ENCODE data around the gene CLEC20A. TPM values are rescaled to one million over a fixed set of nuclear protein-coding genes. Genes with fewer than 3 reads are reported as not detected.

Gene CLEC20A
- polyA plus RNA-seq, 1 donor (not counting 4 experiments of a cell fraction or from before 2014, with no cell fraction given), result not detected

DNA sequence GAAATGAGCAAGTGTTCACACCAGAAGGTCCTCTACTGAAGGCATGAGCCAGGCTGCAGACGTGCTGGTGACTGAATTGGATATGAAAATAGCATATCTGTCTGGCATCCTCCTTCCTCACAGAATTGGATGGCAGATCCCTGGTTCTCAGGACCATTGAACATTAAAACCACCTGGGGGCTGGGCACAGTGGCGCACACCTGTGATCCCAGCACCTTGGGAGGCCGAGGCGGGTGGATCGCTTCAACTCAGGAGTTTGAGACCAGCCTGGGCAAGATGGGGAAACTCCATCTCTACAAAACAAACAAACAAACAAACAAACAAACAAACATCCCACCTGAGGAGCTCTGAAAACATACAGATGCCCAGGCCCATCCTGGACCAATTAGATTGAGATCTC is 39.6 kb upstream of the CLEC20A start:
- no peaks in the 10 kb centered on the region for H3K79me2 ChIP-seq (ENCODE audit: control insufficient read depth, insufficient read depth, low read length)
- H3K4me1 ChIP-seq (ENCODE audit: control insufficient read depth, extremely low read depth, insufficient read depth, low read length), result peaks cover 39% of the 10 kb centered on the region
- H3K36me3 ChIP-seq (ENCODE audit: control insufficient read depth in 2 of 2, extremely low read depth in 1 of 2, insufficient read depth in 2 of 2, low read length in 2 of 2), result no peaks in the 10 kb centered on the region
- TF ChIP-seq, protein P1, sequence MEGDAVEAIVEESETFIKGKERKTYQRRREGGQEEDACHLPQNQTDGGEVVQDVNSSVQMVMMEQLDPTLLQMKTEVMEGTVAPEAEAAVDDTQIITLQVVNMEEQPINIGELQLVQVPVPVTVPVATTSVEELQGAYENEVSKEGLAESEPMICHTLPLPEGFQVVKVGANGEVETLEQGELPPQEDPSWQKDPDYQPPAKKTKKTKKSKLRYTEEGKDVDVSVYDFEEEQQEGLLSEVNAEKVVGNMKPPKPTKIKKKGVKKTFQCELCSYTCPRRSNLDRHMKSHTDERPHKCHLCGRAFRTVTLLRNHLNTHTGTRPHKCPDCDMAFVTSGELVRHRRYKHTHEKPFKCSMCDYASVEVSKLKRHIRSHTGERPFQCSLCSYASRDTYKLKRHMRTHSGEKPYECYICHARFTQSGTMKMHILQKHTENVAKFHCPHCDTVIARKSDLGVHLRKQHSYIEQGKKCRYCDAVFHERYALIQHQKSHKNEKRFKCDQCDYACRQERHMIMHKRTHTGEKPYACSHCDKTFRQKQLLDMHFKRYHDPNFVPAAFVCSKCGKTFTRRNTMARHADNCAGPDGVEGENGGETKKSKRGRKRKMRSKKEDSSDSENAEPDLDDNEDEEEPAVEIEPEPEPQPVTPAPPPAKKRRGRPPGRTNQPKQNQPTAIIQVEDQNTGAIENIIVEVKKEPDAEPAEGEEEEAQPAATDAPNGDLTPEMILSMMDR (optimal IDR thresholded peaks at IDR 0.05 in 1 of 3, IDR thresholded peaks at IDR 0.05 in 1 of 3, conservative IDR thresholded peaks at IDR 0.05 in 1 of 3; ENCODE audit: extremely low read depth in 1 of 3, insufficient read depth in 2 of 3, low read length in 3 of 3), result no peak
- no peak for TF ChIP-seq EZH2 (IDR thresholded peaks at IDR 0.05; ENCODE audit: low read length)
- FAIRE-seq (no peak), DNase-seq (ENCODE audit: low read depth, low spot score) (no peak)
- H3K9ac ChIP-seq (ENCODE audit: control insufficient read depth, extremely low read depth, insufficient read depth, low read length), result no peak overlapping the region
- H3K27me3 ChIP-seq (ENCODE audit: control insufficient read depth, extremely low read depth, insufficient read depth, low read length), result no peaks in the 10 kb centered on the region
- no peak overlapping the region for H2AFZ ChIP-seq (ENCODE audit: control insufficient read depth, low read length)
- dilution Hi-C loops (cut with MboI; ENCODE audit: extremely low pct_ligation_motif_present, low sequenced_read_pairs), result no loop called here
- no peak overlapping the region for H3K27ac ChIP-seq (ENCODE audit: control insufficient read depth, insufficient read depth, low read length)
- no peaks in the 10 kb centered on the region for H4K20me1 ChIP-seq (ENCODE audit: control insufficient read depth, extremely low read depth, insufficient read depth, low read length)
- H3K9me3 ChIP-seq (ENCODE audit: control insufficient read depth, low read depth, low read length), result no peaks in the 10 kb centered on the region
- no peaks in the 10 kb centered on the region for H3K9me1 ChIP-seq (ENCODE audit: control insufficient read depth, extremely low read depth, insufficient read depth, low read length)
- H3K4me3 ChIP-seq (ENCODE audit: control insufficient read depth in 2 of 3, extremely low read depth in 1 of 3, insufficient read depth in 2 of 3, low read depth in 1 of 3, low read length in 3 of 3), result no peak overlapping the region
- H3K4me2 ChIP-seq (ENCODE audit: control insufficient read depth, extremely low read depth, insufficient read depth, low read depth, low read length), result no peak overlapping the region

DNA sequence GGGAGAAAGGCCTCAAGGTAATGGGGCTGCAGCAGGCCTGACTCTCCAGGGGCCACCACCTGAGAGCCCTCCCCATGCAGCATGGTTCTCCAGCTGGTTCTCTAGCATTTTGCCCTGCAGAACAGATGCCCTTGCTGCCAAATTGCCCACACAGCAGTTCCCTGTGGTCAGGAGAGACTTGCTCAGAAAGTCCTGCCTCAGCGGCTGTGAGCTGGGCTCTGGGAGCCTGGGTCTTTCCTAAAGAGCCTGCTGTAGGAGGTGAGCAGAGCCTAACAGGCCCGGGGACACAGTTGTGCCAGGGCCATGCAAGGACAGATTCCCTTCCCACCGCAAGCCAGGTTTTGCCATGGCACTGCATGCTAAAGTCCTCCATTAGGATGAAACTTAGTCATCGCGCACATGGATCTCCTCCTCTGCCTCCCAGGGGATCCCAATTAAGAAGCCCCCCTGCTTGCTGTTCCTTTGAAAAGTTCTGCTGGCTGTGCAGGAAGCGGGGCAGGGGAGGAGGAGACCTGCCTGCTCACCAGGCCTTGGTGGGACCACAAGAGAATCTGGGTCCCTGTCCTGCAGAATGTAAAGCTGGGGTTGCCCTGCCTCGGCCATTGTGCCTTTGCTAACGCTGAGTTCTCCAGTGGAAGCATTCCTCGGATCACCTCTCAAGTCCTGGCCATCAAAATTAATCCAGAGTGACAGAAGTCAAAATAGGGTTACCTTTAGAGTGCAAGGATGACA is 37.5 kb upstream of the CLEC20A start:
- H3K27me3 ChIP-seq (ENCODE audit: control insufficient read depth, extremely low read depth, insufficient read depth, low read length), result no peaks in the 10 kb centered on the region
- H4K20me1 ChIP-seq (ENCODE audit: control insufficient read depth, extremely low read depth, insufficient read depth, low read length), result no peaks in the 10 kb centered on the region
- no peak for FAIRE-seq
- H3K9me1 ChIP-seq (ENCODE audit: control insufficient read depth, extremely low read depth, insufficient read depth, low read length), result no peaks in the 10 kb centered on the region
- no peak for DNase-seq (ENCODE audit: low read depth, low spot score)
- no peak overlapping the region for H3K9ac ChIP-seq (ENCODE audit: control insufficient read depth, extremely low read depth, insufficient read depth, low read length)
- no peak overlapping the region for H2AFZ ChIP-seq (ENCODE audit: control insufficient read depth, low read length)
- no peak overlapping the region for H3K4me2 ChIP-seq (ENCODE audit: control insufficient read depth, extremely low read depth, insufficient read depth, low read depth, low read length)
- H3K27ac ChIP-seq (ENCODE audit: control insufficient read depth, insufficient read depth, low read length), result no peak overlapping the region
- H3K4me1 ChIP-seq (ENCODE audit: control insufficient read depth, extremely low read depth, insufficient read depth, low read length), result peaks cover 40% of the 10 kb centered on the region
- no peak overlapping the region for H3K4me3 ChIP-seq (ENCODE audit: control insufficient read depth in 2 of 3, extremely low read depth in 1 of 3, insufficient read depth in 2 of 3, low read depth in 1 of 3, low read length in 3 of 3)
- dilution Hi-C loops (cut with MboI; ENCODE audit: extremely low pct_ligation_motif_present, low sequenced_read_pairs), result no loop called here
- no peaks in the 10 kb centered on the region for H3K79me2 ChIP-seq (ENCODE audit: control insufficient read depth, insufficient read depth, low read length)
- no peaks in the 10 kb centered on the region for H3K36me3 ChIP-seq (ENCODE audit: control insufficient read depth in 2 of 2, extremely low read depth in 1 of 2, insufficient read depth in 2 of 2, low read length in 2 of 2)
- no peaks in the 10 kb centered on the region for H3K9me3 ChIP-seq (ENCODE audit: control insufficient read depth, low read depth, low read length)
- no peak for TF ChIP-seq EZH2 (IDR thresholded peaks at IDR 0.05; ENCODE audit: low read length)
- TF ChIP-seq, protein P1 (optimal IDR thresholded peaks at IDR 0.05 in 1 of 3, IDR thresholded peaks at IDR 0.05 in 1 of 3, conservative IDR thresholded peaks at IDR 0.05 in 1 of 3; ENCODE audit: extremely low read depth in 1 of 3, insufficient read depth in 2 of 3, low read length in 3 of 3), result no peak

All from keratinocyte (primary cell).